ENCODE data around the gene PDGFB.
A peak's percentile ranks its signal among the peaks of the same experiment; 100 is the strongest.

PDGFB gene

GRCh38 chr22:39214383-39215069, 30.3 kb downstream of the PDGFB start:
- no peak for DNase-seq (ENCODE audit: low read depth, low spot score)
- peak overlapping the region; percentile 80 for H3K27ac ChIP-seq

GRCh38 chr22:39214006-39214382, 30.8 kb downstream of the PDGFB start:
- peak overlapping the region; percentile 80 for H3K27ac ChIP-seq
- no peak for DNase-seq (ENCODE audit: low read depth, low spot score)

- H3K27ac ChIP-seq: peak overlapping the region; percentile 80
- DNase-seq (ENCODE audit: low read depth, low spot score): no peak
Observed at GRCh38 chr22:39212721-39213376, 31.9 kb downstream of the PDGFB start.

- DNase-seq (ENCODE audit: low read depth, low spot score): no peak
Observed at GRCh38 chr22:39209756-39210155, 35.0 kb downstream of the PDGFB start.

GRCh38 chr22:39208013-39208680, 36.6 kb downstream of the PDGFB start:
- no peak overlapping the region for H3K27ac ChIP-seq

More at GRCh38 chr22:39209756-39210155, 35.0 kb downstream of the PDGFB start:
- H3K27ac ChIP-seq: no peak overlapping the region

GRCh38 chr22:39207141-39208012, 37.4 kb downstream of the PDGFB start:
- H3K27ac ChIP-seq: peak overlapping the region; percentile 70
- DNase-seq (ENCODE audit: low read depth, low spot score): no peak

More at GRCh38 chr22:39208013-39208680, 36.6 kb downstream of the PDGFB start:
- DNase-seq (ENCODE audit: low read depth, low spot score): no peak

GRCh38 chr22:39206491-39206890, 38.3 kb downstream of the PDGFB start:
- peak overlapping the region; percentile 70 for H3K27ac ChIP-seq
- DNase-seq (ENCODE audit: low read depth, low spot score): no peak

GRCh38 chr22:39205344-39206021, 39.3 kb downstream of the PDGFB start:
- no peak for DNase-seq (ENCODE audit: low read depth, low spot score)

GRCh38 chr22:39204216-39204615, 40.6 kb downstream of the PDGFB start:
- no peak for DNase-seq (ENCODE audit: low read depth, low spot score)
- H3K27ac ChIP-seq: no peak overlapping the region

More at GRCh38 chr22:39205344-39206021, 39.3 kb downstream of the PDGFB start:
- H3K27ac ChIP-seq: peak overlapping the region; percentile 70

- no peak for DNase-seq (ENCODE audit: low read depth, low spot score)
Observed at GRCh38 chr22:39197578-39197977, 47.2 kb downstream of the PDGFB start.

GRCh38 chr22:39194098-39194497, 50.7 kb downstream of the PDGFB start:
- H3K27ac ChIP-seq: no peak overlapping the region
- DNase-seq (ENCODE audit: low read depth, low spot score): no peak

More at GRCh38 chr22:39197578-39197977, 47.2 kb downstream of the PDGFB start:
- no peak overlapping the region for H3K27ac ChIP-seq

- H3K27ac ChIP-seq: no peak overlapping the region
- DNase-seq (ENCODE audit: low read depth, low spot score): no peak
Observed at GRCh38 chr22:39188809-39189208, 56.0 kb downstream of the PDGFB start.

GRCh38 chr22:39185601-39186012, 59.2 kb downstream of the PDGFB start:
- no peak for DNase-seq (ENCODE audit: low read depth, low spot score)

GRCh38 chr22:39184586-39185577, 59.9 kb downstream of the PDGFB start:
- no peak for DNase-seq (ENCODE audit: low read depth, low spot score)
- no peak overlapping the region for H3K27ac ChIP-seq

More at GRCh38 chr22:39185601-39186012, 59.2 kb downstream of the PDGFB start:
- no peak overlapping the region for H3K27ac ChIP-seq

- H3K27ac ChIP-seq: no peak overlapping the region
- DNase-seq (ENCODE audit: low read depth, low spot score): no peak
Observed at GRCh38 chr22:39183991-39184585, 60.7 kb downstream of the PDGFB start.

- no peak overlapping the region for H3K27ac ChIP-seq
- DNase-seq (ENCODE audit: low read depth, low spot score): no peak
Observed at GRCh38 chr22:39182478-39183030, 62.2 kb downstream of the PDGFB start.

- no peak overlapping the region for H3K27ac ChIP-seq
- no peak for DNase-seq (ENCODE audit: low read depth, low spot score)
Observed at GRCh38 chr22:39181778-39182177, 63.0 kb downstream of the PDGFB start.

GRCh38 chr22:39181356-39181755, 63.4 kb downstream of the PDGFB start:
- no peak overlapping the region for H3K27ac ChIP-seq
- DNase-seq (ENCODE audit: low read depth, low spot score): no peak

Data from epithelial cell of prostate (primary cell).